Stimulated activated CD8-positive, alpha-beta memory T cell treated with anti-CD3 and anti-CD28 coated beads, Interleukin-7, amount 100 ng/mL, for 48 hours (primary cell): ENCODE data around the gene ST7.

ENCODE experiments used
- DNase-seq, 2 donors: peaks; one replicate each; pipeline ENCODE4 v3.0.0-alpha.2; 2020; ENCODE audit warnings: low read depth in 1 of 2; ENCODE audit errors: extremely low read depth in 1 of 2

ST7 gene

GRCh38 chr7:117087639-117088396, 134.5 kb downstream of the ST7 start:
- no peak for DNase-seq

- no peak for DNase-seq
These were observed 135.4 kb downstream of the ST7 start for GRCh38 chr7:117088623-117089194.

GRCh38 chr7:117090791-117091190, 137.5 kb downstream of the ST7 start:
- DNase-seq: no peak

GRCh38 chr7:117091721-117092120, 138.4 kb downstream of the ST7 start:
- DNase-seq: no peak

GRCh38 chr7:117092785-117093184, 139.5 kb downstream of the ST7 start:
- DNase-seq: no peak

GRCh38 chr7:117094457-117094856, 141.2 kb downstream of the ST7 start:
- DNase-seq: no peak

- no peak for DNase-seq
These were observed 141.8 kb downstream of the ST7 start for GRCh38 chr7:117095055-117095454.

- no peak for DNase-seq
These were observed 143.0 kb downstream of the ST7 start for GRCh38 chr7:117096330-117096729.

- no peak for DNase-seq
These were observed 143.6 kb downstream of the ST7 start for GRCh38 chr7:117096942-117097341.

GRCh38 chr7:117097860-117098259, 144.6 kb downstream of the ST7 start:
- DNase-seq: no peak

GRCh38 chr7:117098457-117098856, 145.2 kb downstream of the ST7 start:
- DNase-seq: no peak

- DNase-seq: no peak
These were observed 147.7 kb downstream of the ST7 start for GRCh38 chr7:117101026-117101425.

GRCh38 chr7:117110480-117111315, 157.4 kb downstream of the ST7 start:
- peak; percentile 7 to 29 for DNase-seq

- no peak for DNase-seq
These were observed 158.2 kb downstream of the ST7 start for GRCh38 chr7:117111535-117111934.

- DNase-seq: no peak
These were observed 159.3 kb downstream of the ST7 start for GRCh38 chr7:117112640-117113039.

- no peak for DNase-seq
These were observed 160.6 kb downstream of the ST7 start for GRCh38 chr7:117113871-117114270.

- no peak for DNase-seq
These were observed 161.0 kb downstream of the ST7 start for GRCh38 chr7:117114272-117114671.

- no peak for DNase-seq
These were observed 162.9 kb downstream of the ST7 start for GRCh38 chr7:117116211-117116610.

GRCh38 chr7:117117172-117117571, 163.9 kb downstream of the ST7 start:
- DNase-seq: no peak

GRCh38 chr7:117118579-117119180, 165.4 kb downstream of the ST7 start:
- no peak for DNase-seq

- DNase-seq: peak; percentile 6 to 54
These were observed 166.1 kb downstream of the ST7 start for GRCh38 chr7:117119192-117119924.
